PFSK-1 (cell line): ENCODE data around the gene DUSP8.

ENCODE experiments used
- FOXP2 ChIP-seq: optimal IDR thresholded peaks from 2 replicates; pipeline ENCODE3; 2011; ENCODE audit warnings: borderline replicate concordance, control low read depth, inconsistent platforms; ENCODE audit not compliant: insufficient read depth; ENCODE audit errors: extremely low read length, extremely low read depth
- POLR2AphosphoS5 ChIP-seq: IDR thresholded peaks from 2 replicates; pipeline ENCODE4 v1.6.1; 2012; ENCODE audit warnings: low read depth, mild to moderate bottlenecking, control low read depth, low read length, moderate library complexity
- SIN3A ChIP-seq: IDR thresholded peaks from 2 replicates; pipeline ENCODE4 v1.6.1; 2012; ENCODE audit warnings: mild to moderate bottlenecking, low read length, moderate library complexity, borderline replicate concordance; ENCODE audit not compliant: insufficient read depth
- TAF1 ChIP-seq: IDR thresholded peaks from 2 replicates; pipeline ENCODE4 v1.6.1; 2012; ENCODE audit warnings: low read length, control low read depth, borderline replicate concordance; ENCODE audit not compliant: insufficient read depth
- TF ChIP-seq, protein P1 (sequence below), 2 experiments: IDR thresholded peaks; 2 replicates each; pipeline versions ENCODE4 v1.6.1 to v1.8.0; 2011 to 2012; ENCODE audit warnings: low read depth in 2 of 2, low read length in 2 of 2, control low read depth in 1 of 2, inconsistent platforms in 1 of 2, mild to moderate bottlenecking in 1 of 2, moderate library complexity in 1 of 2; ENCODE audit not compliant: insufficient read depth in 1 of 2

Gene DUSP8

DNA sequence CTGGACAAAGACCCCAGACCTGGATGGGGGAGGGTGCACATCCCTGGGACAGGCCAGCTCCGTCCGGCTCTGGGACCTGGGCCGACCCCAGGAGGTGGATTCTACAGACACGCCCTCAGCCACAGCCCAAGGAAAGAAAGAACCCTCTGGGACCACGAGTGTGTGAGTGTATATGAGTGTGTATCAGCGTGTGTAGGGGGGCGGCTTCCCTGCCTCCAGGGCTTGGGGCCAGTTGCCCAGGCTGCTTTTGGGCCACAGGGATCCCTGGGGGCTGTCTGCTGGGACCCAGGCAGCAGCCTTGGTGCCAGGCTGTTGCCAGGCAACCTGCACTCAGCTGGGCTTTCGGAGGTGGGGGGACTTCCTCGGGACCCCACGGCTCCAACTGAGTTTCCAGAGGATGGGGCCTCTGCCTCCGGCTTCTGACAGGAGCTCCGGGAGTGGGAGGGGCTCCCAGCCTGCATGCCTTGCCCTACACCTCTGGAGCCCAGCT is 8.9 kb downstream of the DUSP8 start:
- TF ChIP-seq SIN3A (no peak), FOXP2 (no peak), TAF1 (no peak), POLR2AphosphoS5 (no peak)
- TF ChIP-seq, protein P1, sequence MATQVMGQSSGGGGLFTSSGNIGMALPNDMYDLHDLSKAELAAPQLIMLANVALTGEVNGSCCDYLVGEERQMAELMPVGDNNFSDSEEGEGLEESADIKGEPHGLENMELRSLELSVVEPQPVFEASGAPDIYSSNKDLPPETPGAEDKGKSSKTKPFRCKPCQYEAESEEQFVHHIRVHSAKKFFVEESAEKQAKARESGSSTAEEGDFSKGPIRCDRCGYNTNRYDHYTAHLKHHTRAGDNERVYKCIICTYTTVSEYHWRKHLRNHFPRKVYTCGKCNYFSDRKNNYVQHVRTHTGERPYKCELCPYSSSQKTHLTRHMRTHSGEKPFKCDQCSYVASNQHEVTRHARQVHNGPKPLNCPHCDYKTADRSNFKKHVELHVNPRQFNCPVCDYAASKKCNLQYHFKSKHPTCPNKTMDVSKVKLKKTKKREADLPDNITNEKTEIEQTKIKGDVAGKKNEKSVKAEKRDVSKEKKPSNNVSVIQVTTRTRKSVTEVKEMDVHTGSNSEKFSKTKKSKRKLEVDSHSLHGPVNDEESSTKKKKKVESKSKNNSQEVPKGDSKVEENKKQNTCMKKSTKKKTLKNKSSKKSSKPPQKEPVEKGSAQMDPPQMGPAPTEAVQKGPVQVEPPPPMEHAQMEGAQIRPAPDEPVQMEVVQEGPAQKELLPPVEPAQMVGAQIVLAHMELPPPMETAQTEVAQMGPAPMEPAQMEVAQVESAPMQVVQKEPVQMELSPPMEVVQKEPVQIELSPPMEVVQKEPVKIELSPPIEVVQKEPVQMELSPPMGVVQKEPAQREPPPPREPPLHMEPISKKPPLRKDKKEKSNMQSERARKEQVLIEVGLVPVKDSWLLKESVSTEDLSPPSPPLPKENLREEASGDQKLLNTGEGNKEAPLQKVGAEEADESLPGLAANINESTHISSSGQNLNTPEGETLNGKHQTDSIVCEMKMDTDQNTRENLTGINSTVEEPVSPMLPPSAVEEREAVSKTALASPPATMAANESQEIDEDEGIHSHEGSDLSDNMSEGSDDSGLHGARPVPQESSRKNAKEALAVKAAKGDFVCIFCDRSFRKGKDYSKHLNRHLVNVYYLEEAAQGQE (IDR thresholded peaks at IDR 0.05; ENCODE audit: insufficient read depth in 1 of 2, low read depth in 2 of 2, low read length in 2 of 2): no peak

DNA sequence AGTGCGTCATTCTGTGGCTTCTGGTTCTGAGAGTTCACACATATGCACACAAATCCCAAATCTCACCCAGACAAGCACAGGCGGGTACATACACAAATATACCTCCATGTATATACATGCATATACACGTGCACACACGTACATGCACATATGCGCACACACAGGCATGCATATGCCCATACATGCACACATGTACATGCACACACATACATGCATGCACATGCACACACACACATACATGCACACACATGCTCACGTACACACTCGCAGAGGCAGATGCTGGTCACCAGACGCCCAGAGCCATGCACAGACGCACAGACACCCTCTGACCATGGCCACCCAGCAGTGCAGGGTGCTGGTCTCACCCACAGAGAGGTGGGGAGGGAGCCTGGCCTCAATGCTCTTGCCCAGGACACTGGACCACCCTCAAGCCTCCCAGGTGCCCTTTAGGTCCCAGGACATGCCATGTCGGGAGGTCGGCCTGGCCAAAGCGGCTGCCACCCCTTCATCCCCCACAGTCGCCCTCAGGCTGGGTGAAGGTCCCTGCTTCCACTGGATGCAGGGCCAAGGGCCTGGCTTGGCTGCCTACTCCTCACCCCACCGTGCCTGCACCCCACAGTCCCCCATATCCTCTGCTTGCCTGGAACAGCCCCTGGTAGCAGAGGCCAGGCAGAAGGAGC is 9.5 kb downstream of the DUSP8 start:
- TF ChIP-seq, protein P1 (IDR thresholded peaks at IDR 0.05; ENCODE audit: insufficient read depth in 1 of 2, low read depth in 2 of 2, low read length in 2 of 2): no peak
- no peak for TF ChIP-seq SIN3A
- no peak for TF ChIP-seq FOXP2
- no peak for TF ChIP-seq POLR2AphosphoS5
- TF ChIP-seq TAF1: no peak

DNA sequence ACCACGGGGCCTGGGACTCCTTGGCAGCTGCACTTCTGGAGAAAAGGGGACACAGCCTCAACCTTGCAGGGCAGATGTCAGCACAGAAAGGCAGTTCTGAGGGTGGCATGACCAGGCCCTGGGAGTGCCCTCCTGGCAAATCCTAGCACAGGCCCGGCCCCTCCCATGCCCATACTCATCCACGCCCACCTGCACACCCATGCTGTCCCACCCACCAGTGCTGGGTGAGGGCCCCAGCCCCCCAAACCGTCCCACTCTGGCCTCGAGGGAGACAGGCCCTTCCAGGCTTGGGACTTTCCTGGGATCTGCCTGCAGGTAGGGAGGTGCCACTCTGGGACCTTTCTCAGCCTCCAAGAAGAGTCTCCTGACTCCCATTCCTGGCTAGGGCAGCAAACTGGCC is 10.1 kb downstream of the DUSP8 start:
- TF ChIP-seq TAF1 (no peak), SIN3A (no peak), POLR2AphosphoS5 (no peak), FOXP2 (no peak)
- TF ChIP-seq, protein P1 (IDR thresholded peaks at IDR 0.05; ENCODE audit: insufficient read depth in 1 of 2, low read depth in 2 of 2, low read length in 2 of 2): no peak

DNA sequence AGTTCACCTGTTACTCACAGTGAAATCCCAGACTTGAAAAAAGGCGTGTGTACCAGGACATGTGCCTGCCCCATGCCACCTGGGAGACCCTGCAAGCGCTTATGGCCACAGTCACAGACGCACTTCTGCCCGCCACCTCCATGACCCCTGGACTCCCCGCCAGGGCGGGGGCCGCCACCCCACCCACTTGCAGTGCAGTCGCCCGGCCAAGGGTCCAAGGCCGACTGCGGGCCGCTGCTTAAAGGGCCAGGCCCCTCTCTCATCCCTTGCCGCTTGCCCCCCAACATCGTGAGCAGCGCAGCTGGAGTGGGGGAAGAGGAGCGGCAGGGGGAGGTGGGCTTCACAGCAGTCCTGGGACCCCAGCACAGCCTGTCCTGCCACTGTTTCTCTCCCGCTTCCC is 10.8 kb downstream of the DUSP8 start:
- TF ChIP-seq SIN3A: no peak
- TF ChIP-seq, protein P1 (IDR thresholded peaks at IDR 0.05; ENCODE audit: insufficient read depth in 1 of 2, low read depth in 2 of 2, low read length in 2 of 2): no peak
- TF ChIP-seq FOXP2: no peak
- TF ChIP-seq TAF1: no peak
- TF ChIP-seq POLR2AphosphoS5: no peak
